DND-41 (cell line): ENCODE measurements around the gene NRG3.

Experiments used
- ATAC-seq: fragments of 200-7000 bp; cut with Tn5 transposase; 3 replicates; pipeline ENCODE4 v1.9.1; 2021; ENCODE audit warnings: low read depth; ENCODE audit not compliant: insufficient read depth
- DNase-seq: peaks from one replicate; pipeline ENCODE4 v3.0.0-alpha.2; 2020
- H2AFZ ChIP-seq: 2 replicates; pipeline ENCODE4 v1.6.0; 2012; ENCODE audit warnings: low read depth, low read length
- H3K27ac ChIP-seq: 2 replicates; pipeline ENCODE4 v1.5.1; 2012; ENCODE audit warnings: low read length, inconsistent platforms
- H3K27me3 ChIP-seq: fragments of 200-600 bp; sonication (generic); 2 replicates; pipeline ENCODE4 v1.6.0; 2012; ENCODE audit warnings: low read length, mild to moderate bottlenecking, inconsistent platforms; ENCODE audit not compliant: insufficient read depth, poor library complexity
- H3K36me3 ChIP-seq: 2 replicates; pipeline ENCODE4 v1.5.1; 2012; ENCODE audit warnings: low read length, inconsistent platforms; ENCODE audit not compliant: insufficient read depth
- H3K4me1 ChIP-seq: 2 replicates; pipeline ENCODE4 v1.5.1; 2012; ENCODE audit warnings: mild to moderate bottlenecking, low read length; ENCODE audit not compliant: insufficient read depth
- H3K4me2 ChIP-seq: 2 replicates; pipeline ENCODE4 v1.6.0; 2012; ENCODE audit warnings: mild to moderate bottlenecking, moderate library complexity, low read length, inconsistent platforms; ENCODE audit not compliant: insufficient read depth
- H3K4me3 ChIP-seq, 2 experiments: fragments of 200-600 bp in 1 of 2; shearing (Covaris generic) in 1 of 2; 2 replicates each; pipeline ENCODE4 v1.5.1; 2012 to 2016; ENCODE audit warnings: inconsistent platforms in 2 of 2, low read length in 2 of 2, mild to moderate bottlenecking in 2 of 2, low read depth in 1 of 2, moderate library complexity in 1 of 2
- H3K79me2 ChIP-seq: 2 replicates; pipeline ENCODE4 v1.6.0; 2012; ENCODE audit warnings: low read length, inconsistent platforms; ENCODE audit not compliant: insufficient read depth
- H3K9ac ChIP-seq: 2 replicates; pipeline ENCODE4 v1.6.0; 2012; ENCODE audit warnings: low read depth, mild to moderate bottlenecking, inconsistent platforms, low read length, moderate library complexity
- H3K9me3 ChIP-seq: 2 replicates; pipeline ENCODE4 v1.5.1; 2012; ENCODE audit warnings: low read length, moderate library complexity, mild to moderate bottlenecking, inconsistent platforms; ENCODE audit not compliant: insufficient read depth, severe bottlenecking
- H4K20me1 ChIP-seq: 2 replicates; pipeline ENCODE4 v1.6.0; 2012; ENCODE audit warnings: low read length; ENCODE audit not compliant: insufficient read depth
- CTCF ChIP-seq: IDR thresholded peaks from 2 replicates; pipeline ENCODE4 v1.5.1; 2012; ENCODE audit warnings: borderline replicate concordance, low read length, moderate library complexity, mild to moderate bottlenecking; ENCODE audit not compliant: poor library complexity, severe bottlenecking; ENCODE audit errors: extremely low read depth
- EZH2 ChIP-seq: IDR thresholded peaks from 3 replicates; pipeline ENCODE4 v1.6.1; 2012; ENCODE audit warnings: borderline replicate concordance, low read depth, mild to moderate bottlenecking, moderate library complexity, low read length, inconsistent platforms; ENCODE audit not compliant: severe bottlenecking

Gene NRG3

GRCh38 chr10:82251222-82251906 lies 376.4 kb downstream of the NRG3 start:
- no peak overlapping the region for H3K9ac ChIP-seq
- DNase-seq (no peak), ATAC-seq (no peak)
- no peaks in the 10 kb centered on the region for H4K20me1 ChIP-seq
- no peak overlapping the region for H2AFZ ChIP-seq
- no peaks in the 10 kb centered on the region for H3K79me2 ChIP-seq
- no peak overlapping the region for H3K27ac ChIP-seq
- H3K4me2 ChIP-seq: no peak overlapping the region
- no peaks in the 10 kb centered on the region for H3K9me3 ChIP-seq
- TF ChIP-seq CTCF (no peak), EZH2 (no peak)
- no peaks in the 10 kb centered on the region for H3K36me3 ChIP-seq
- no peaks in the 10 kb centered on the region for H3K27me3 ChIP-seq
- no peak overlapping the region for H3K4me3 ChIP-seq
- H3K4me1 ChIP-seq: no peaks in the 10 kb centered on the region

GRCh38 chr10:82252081-82252480 lies 377.1 kb downstream of the NRG3 start:
- Histone ChIP-seq H2AFZ (no peak overlapping the region), H3K4me3 (no peak overlapping the region), H3K4me1 (no peaks in the 10 kb centered on the region), H3K9ac (no peak overlapping the region), H3K9me3 (no peaks in the 10 kb centered on the region), H3K4me2 (no peak overlapping the region), H3K27ac (no peak overlapping the region), H3K36me3 (no peaks in the 10 kb centered on the region), H3K79me2 (no peaks in the 10 kb centered on the region), H4K20me1 (no peaks in the 10 kb centered on the region), H3K27me3 (no peaks in the 10 kb centered on the region)
- ATAC-seq (no peak), DNase-seq (no peak)
- TF ChIP-seq CTCF (no peak), EZH2 (no peak)

GRCh38 chr10:82254237-82254636 lies 379.2 kb downstream of the NRG3 start:
- TF ChIP-seq CTCF (no peak), EZH2 (no peak)
- no peak for DNase-seq

GRCh38 chr10:82256275-82256674 lies 381.3 kb downstream of the NRG3 start:
- no peak for TF ChIP-seq EZH2
- TF ChIP-seq CTCF: no peak
- no peaks in the 10 kb centered on the region for H3K79me2 ChIP-seq
- H2AFZ ChIP-seq: no peak overlapping the region
- no peaks in the 10 kb centered on the region for H3K9me3 ChIP-seq
- no peak overlapping the region for H3K9ac ChIP-seq
- H4K20me1 ChIP-seq: no peaks in the 10 kb centered on the region
- ATAC-seq (no peak), DNase-seq (no peak)
- H3K4me2 ChIP-seq: no peak overlapping the region
- H3K4me1 ChIP-seq: no peaks in the 10 kb centered on the region
- H3K36me3 ChIP-seq: no peaks in the 10 kb centered on the region
- no peaks in the 10 kb centered on the region for H3K27me3 ChIP-seq
- H3K27ac ChIP-seq: no peak overlapping the region
- H3K4me3 ChIP-seq: no peak overlapping the region

More at GRCh38 chr10:82254237-82254636, 379.2 kb downstream of the NRG3 start:
- Histone ChIP-seq H3K9ac (no peak overlapping the region), H4K20me1 (no peaks in the 10 kb centered on the region), H3K27me3 (no peaks in the 10 kb centered on the region), H3K79me2 (no peaks in the 10 kb centered on the region), H2AFZ (no peak overlapping the region), H3K9me3 (no peaks in the 10 kb centered on the region), H3K4me3 (no peak overlapping the region), H3K4me1 (no peaks in the 10 kb centered on the region), H3K36me3 (no peaks in the 10 kb centered on the region), H3K27ac (no peak overlapping the region), H3K4me2 (no peak overlapping the region)
- ATAC-seq: no peak
